ENCODE measurements around the gene IDI1. TPM values are rescaled to one million over a fixed set of nuclear protein-coding genes. Genes with fewer than 3 reads are reported as not detected.

IDI1 gene
- polyA plus RNA-seq (2011; rRNA removed) (10.0 and 19.7 TPM in 2 replicates), polyA minus RNA-seq (2011; rRNA and poly(A)+ RNA removed) (4.0 and 4.6 TPM in 2 replicates)

DNA sequence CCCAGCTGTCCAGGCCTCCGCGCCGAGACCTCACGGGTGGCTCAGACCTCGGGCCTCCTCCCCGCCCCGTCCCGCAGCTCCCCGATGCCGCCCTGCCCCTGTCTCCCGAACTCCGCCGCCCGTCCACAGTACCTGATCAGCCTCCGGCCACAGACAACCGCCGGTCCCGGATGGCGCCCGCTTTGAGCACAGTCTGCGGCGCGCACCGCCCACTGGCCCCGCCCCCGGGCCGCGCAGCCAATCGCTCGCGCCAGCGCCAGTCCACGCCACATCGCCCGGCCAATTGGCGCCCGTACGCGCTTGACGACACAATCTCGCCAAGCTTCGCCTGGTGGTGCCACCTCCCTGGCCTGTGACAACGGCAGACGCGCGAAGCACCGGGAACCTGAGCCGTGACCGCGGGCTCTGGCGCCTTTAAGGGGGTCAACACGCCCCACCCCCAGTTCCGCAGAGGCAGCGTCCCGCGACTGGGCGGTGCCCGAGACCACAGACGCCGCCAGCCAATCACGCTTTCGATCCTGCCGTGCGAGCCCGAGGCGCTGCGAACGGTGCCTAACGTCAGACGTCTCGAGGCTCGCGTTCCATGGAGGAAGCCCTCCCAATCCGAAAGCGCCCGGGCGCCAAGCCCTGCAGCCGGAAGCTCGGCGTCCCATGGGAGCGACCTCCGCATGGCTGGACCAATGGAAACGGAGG, at the start of gene IDI1:
TSS of gene IDI1 (minus strand) at position 388 of the 693 bp plus-strand sequence. CDS start at position 272, 116 bp downstream.
- peak within 1 kb of the TSS; percentile 78 for H3K4me3 ChIP-seq (ENCODE audit: low read depth, low read length)
- no peaks in the 10 kb centered on the region for H3K27me3 ChIP-seq (ENCODE audit: control insufficient read depth, insufficient read depth, low read length)
- CTCF ChIA-PET, result interaction anchor here (0.6 to 1.8 kb wide), 3 partner anchors 12 to 533 kb away, joined by 3 to 5 read pairs (median 4); no protein-coding TSS in a partner anchor
- TF ChIP-seq, protein P1, sequence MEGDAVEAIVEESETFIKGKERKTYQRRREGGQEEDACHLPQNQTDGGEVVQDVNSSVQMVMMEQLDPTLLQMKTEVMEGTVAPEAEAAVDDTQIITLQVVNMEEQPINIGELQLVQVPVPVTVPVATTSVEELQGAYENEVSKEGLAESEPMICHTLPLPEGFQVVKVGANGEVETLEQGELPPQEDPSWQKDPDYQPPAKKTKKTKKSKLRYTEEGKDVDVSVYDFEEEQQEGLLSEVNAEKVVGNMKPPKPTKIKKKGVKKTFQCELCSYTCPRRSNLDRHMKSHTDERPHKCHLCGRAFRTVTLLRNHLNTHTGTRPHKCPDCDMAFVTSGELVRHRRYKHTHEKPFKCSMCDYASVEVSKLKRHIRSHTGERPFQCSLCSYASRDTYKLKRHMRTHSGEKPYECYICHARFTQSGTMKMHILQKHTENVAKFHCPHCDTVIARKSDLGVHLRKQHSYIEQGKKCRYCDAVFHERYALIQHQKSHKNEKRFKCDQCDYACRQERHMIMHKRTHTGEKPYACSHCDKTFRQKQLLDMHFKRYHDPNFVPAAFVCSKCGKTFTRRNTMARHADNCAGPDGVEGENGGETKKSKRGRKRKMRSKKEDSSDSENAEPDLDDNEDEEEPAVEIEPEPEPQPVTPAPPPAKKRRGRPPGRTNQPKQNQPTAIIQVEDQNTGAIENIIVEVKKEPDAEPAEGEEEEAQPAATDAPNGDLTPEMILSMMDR (IDR thresholded peaks at IDR 0.05; ENCODE audit: insufficient read depth, low read depth, low read length), result no peak
- DNase-seq (ENCODE audit: low read depth), result peak; percentile 88
- H3K36me3 ChIP-seq (ENCODE audit: control insufficient read depth, insufficient read depth, low read length), result peaks cover 1% of the 10 kb centered on the region
- POLR2A ChIA-PET, result interaction anchor here (0.5 to 1.6 kb wide), 3 partner anchors 14 to 117 kb away, joined by 3 to 4 read pairs (median 3); partner anchors contain the start of gene LARP4B

DNA sequence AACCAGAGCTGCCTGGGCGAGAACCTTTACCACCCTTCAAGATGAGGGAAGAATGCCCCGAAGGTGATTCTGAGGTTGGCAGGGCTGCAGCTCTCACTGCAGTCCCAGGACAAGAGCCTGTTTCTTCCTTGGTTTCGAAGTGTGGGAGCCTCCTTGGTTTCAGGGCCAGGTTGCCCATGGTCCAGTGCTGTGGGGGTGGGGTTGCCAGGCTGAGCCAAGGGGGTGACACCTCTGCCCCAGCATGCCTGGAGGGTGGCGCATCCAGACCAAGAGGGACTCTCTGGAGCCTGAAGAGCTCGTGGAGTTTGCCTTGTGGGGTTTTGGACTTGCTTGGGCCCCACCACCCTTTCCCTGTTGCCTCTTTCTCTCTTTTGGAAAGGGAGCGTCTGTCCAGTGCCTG, 48.5 kb upstream of the IDI1 start:
- TF ChIP-seq, protein P1 (IDR thresholded peaks at IDR 0.05; ENCODE audit: insufficient read depth, low read depth, low read length), result no peak
- POLR2A ChIA-PET, result no interaction called here
- H3K27me3 ChIP-seq (ENCODE audit: control insufficient read depth, insufficient read depth, low read length), result no peaks in the 10 kb centered on the region
- H3K4me3 ChIP-seq (ENCODE audit: low read depth, low read length), result no peak overlapping the region
- CTCF ChIA-PET, result no interaction called here
- no peak for DNase-seq (ENCODE audit: low read depth)
- H3K36me3 ChIP-seq (ENCODE audit: control insufficient read depth, insufficient read depth, low read length), result peaks cover 21% of the 10 kb centered on the region

DNA sequence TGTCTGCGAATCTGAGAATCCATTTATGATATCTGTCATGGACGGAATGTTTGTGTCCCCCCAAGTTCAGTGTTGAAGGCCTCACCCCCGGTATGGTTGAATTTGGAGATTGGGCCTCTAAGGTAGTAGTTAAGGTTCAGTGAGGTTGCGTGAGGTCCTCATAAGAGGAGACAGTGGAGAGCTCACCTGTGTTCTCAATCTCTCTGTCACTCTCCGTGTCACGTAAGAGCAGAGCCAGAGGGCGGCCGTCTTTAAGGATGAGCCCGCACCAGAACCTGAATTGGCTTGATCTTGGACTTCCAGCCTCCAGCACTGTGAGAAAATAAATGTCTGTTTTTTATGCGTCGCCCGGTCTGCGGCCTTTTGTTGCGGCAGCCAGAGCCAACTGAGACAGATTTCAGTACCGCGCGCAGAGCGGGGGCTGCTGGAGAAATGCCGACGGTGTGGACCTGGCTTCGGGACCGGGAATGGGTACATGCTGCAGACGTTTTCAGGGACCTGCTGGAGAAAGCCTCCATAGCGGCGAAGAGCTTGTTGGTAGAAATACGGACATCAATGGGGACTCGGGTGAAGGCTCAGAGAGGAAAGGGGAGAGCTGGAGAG, 47.5 kb upstream of the IDI1 start:
- TF ChIP-seq, protein P1 (IDR thresholded peaks at IDR 0.05; ENCODE audit: insufficient read depth, low read depth, low read length), result no peak
- H3K4me3 ChIP-seq (ENCODE audit: low read depth, low read length), result no peak overlapping the region
- DNase-seq (ENCODE audit: low read depth), result no peak
- H3K36me3 ChIP-seq (ENCODE audit: control insufficient read depth, insufficient read depth, low read length), result peaks cover 22% of the 10 kb centered on the region
- ChIA-PET CTCF (interaction anchor here (1.0 kb wide), 1 partner anchor 13 kb away, joined by 3 read pairs; no protein-coding TSS in a partner anchor), POLR2A (no interaction called here)
- no peaks in the 10 kb centered on the region for H3K27me3 ChIP-seq (ENCODE audit: control insufficient read depth, insufficient read depth, low read length)

DNA sequence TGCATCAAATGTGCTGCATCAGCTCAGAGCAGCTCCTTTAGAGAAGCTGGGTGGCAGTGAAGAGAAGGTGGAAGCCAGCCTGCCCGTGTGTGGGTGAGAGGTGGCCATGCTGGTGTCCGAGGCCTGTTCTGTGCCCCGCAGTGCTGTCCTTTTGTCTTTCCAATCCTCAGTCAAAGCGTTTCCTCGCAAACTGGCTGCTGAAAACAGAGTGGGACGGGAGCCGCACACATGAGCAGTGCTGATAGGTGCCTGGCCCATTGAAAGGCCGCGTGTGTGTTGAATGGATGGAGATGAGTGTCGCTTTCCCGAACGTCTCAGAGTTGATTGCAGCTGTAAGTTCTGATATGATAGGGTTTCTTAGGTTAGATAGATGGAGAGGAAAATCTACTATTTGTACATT, 46.6 kb upstream of the IDI1 start:
- H3K4me3 ChIP-seq (ENCODE audit: low read depth, low read length), result no peak overlapping the region
- H3K36me3 ChIP-seq (ENCODE audit: control insufficient read depth, insufficient read depth, low read length), result peaks cover 23% of the 10 kb centered on the region
- H3K27me3 ChIP-seq (ENCODE audit: control insufficient read depth, insufficient read depth, low read length), result no peaks in the 10 kb centered on the region
- ChIA-PET CTCF (no interaction called here), POLR2A (no interaction called here)
- TF ChIP-seq, protein P1 (IDR thresholded peaks at IDR 0.05; ENCODE audit: insufficient read depth, low read depth, low read length), result no peak
- no peak for DNase-seq (ENCODE audit: low read depth)
